Thoracic aorta (tissue), 2 donors: ENCODE measurements around the gene PPP1R9A. TPM values are rescaled to one million over a fixed set of nuclear protein-coding genes. Genes with fewer than 3 reads are reported as not detected.

Source experiments
- ATAC-seq: fragments of 150-250 bp; one replicate; pipeline ENCODE4 v1.8.0; 2017; ENCODE audit warnings: low read depth; ENCODE audit not compliant: insufficient number of reproducible peaks, low FRiP score
- DNase-seq: peaks from one replicate; pipeline ENCODE4 v3.0.0-alpha.2; 2020; ENCODE audit warnings: low spot score
- H3K27ac ChIP-seq, 2 donors: fragments of 200-600 bp; sonication (generic); 1 replicate in 1 of 2; 2 replicates in 1 of 2; pipeline ENCODE4 v1.5.1; 2016; ENCODE audit warnings: mild to moderate bottlenecking in 2 of 2, moderate library complexity in 2 of 2
- H3K27me3 ChIP-seq: fragments of 200-600 bp; sonication (generic); replicated peaks from 2 replicates; pipeline ENCODE4 v1.6.0; 2016; ENCODE audit warnings: mild to moderate bottlenecking; ENCODE audit not compliant: insufficient read depth
- H3K36me3 ChIP-seq: fragments of 200-600 bp; sonication (generic); one replicate; pipeline ENCODE4 v1.5.1; 2016
- H3K4me1 ChIP-seq, 2 donors: fragments of 200-600 bp; sonication (generic); 1 replicate in 1 of 2; 2 replicates in 1 of 2; pipeline versions ENCODE4 v1.5.1 to v1.6.0; 2016; ENCODE audit warnings: low read depth in 2 of 2, mild to moderate bottlenecking in 1 of 2; ENCODE audit not compliant: control insufficient read depth in 1 of 2
- H3K4me3 ChIP-seq: fragments of 200-600 bp; sonication (generic); 2 replicates; pipeline ENCODE4 v1.5.1; 2016; ENCODE audit warnings: mild to moderate bottlenecking
- H3K9me3 ChIP-seq: fragments of 200-600 bp; sonication (generic); 2 replicates; pipeline ENCODE4 v1.5.1; 2016
- CTCF ChIP-seq: fragments of 200-600 bp; sonication (generic); IDR thresholded peaks from one replicate; pipeline ENCODE4 v1.5.1; 2019; ENCODE audit warnings: antibody characterized with exemption
- total RNA-seq, 2 donors: library from RNA; depleted of rRNA; stranded (reverse); fragments of >200 nt; gene quantifications; one replicate each; pipeline versions ENCODE4 v1.1.0 to v1.2.3, GENCODE V29; 2016

The PPP1R9A gene
- total RNA-seq, 2 donors from 2014 or later: 5.7 to 11.8 TPM

- Histone ChIP-seq H3K27me3 (no peaks in the 10 kb centered on the region), H3K4me3 (no peak overlapping the region), H3K4me1 (peaks cover 0 to 3% of the 10 kb centered on the region in 2 donors), H3K27ac (peak overlapping the region in 1 of 2 donors; percentile 50), H3K9me3 (no peaks in the 10 kb centered on the region), H3K36me3 (no peaks in the 10 kb centered on the region)
- ATAC-seq (no peak), DNase-seq (no peak)
- TF ChIP-seq CTCF: no peak
Observed at GRCh38 chr7:95213148-95213547, 305.8 kb downstream of the PPP1R9A start.

- peak overlapping the region; percentile 28 for H3K4me3 ChIP-seq
- ATAC-seq: peak; percentile 43
- peaks cover 0 to 3% of the 10 kb centered on the region in 2 donors for H3K4me1 ChIP-seq
- H3K36me3 ChIP-seq: no peaks in the 10 kb centered on the region
- peak; percentile 64 for DNase-seq
- no peaks in the 10 kb centered on the region for H3K27me3 ChIP-seq
- no peak for TF ChIP-seq CTCF
- H3K9me3 ChIP-seq: no peaks in the 10 kb centered on the region
- peak overlapping the region; percentile 10 to 50 for H3K27ac ChIP-seq
Observed at GRCh38 chr7:95213809-95214492, 306.6 kb downstream of the PPP1R9A start.

GRCh38 chr7:95219721-95220120 is 312.3 kb downstream of the PPP1R9A start:
- ATAC-seq: no peak
- Histone ChIP-seq H3K4me1 (no peaks in the 10 kb centered on the region), H3K4me3 (no peak overlapping the region), H3K36me3 (peaks cover 3% of the 10 kb centered on the region), H3K27me3 (no peaks in the 10 kb centered on the region), H3K27ac (no peak overlapping the region), H3K9me3 (no peaks in the 10 kb centered on the region)
- no peak for TF ChIP-seq CTCF
- no peak for DNase-seq

GRCh38 chr7:95220328-95220727 is 312.9 kb downstream of the PPP1R9A start:
- TF ChIP-seq CTCF: no peak
- Histone ChIP-seq H3K27ac (no peak overlapping the region), H3K36me3 (peaks cover 3% of the 10 kb centered on the region), H3K9me3 (no peaks in the 10 kb centered on the region), H3K27me3 (no peaks in the 10 kb centered on the region), H3K4me1 (no peaks in the 10 kb centered on the region), H3K4me3 (no peak overlapping the region)
- ATAC-seq (no peak), DNase-seq (no peak)

- Histone ChIP-seq H3K4me1 (no peaks in the 10 kb centered on the region), H3K9me3 (no peaks in the 10 kb centered on the region), H3K36me3 (peaks cover 3% of the 10 kb centered on the region), H3K4me3 (no peak overlapping the region), H3K27ac (no peak overlapping the region), H3K27me3 (no peaks in the 10 kb centered on the region)
- TF ChIP-seq CTCF: no peak
- no peak for ATAC-seq
- no peak for DNase-seq
Observed at GRCh38 chr7:95225301-95225700, 317.9 kb downstream of the PPP1R9A start.
